Frontal cortex (tissue), 4 donors: ENCODE results near the gene MST1R. TPM values are rescaled to one million over a fixed set of nuclear protein-coding genes. Genes with fewer than 3 reads are reported as not detected.
A peak's percentile ranks its signal among the peaks of the same experiment; 100 is the strongest.

Experiments
- DNase-seq, 2 donors: peaks; one replicate each; pipeline ENCODE4 v3.0.0; 2012; ENCODE audit warnings: low spot score in 2 of 2
- FAIRE-seq: peaks from 2 replicates; lab custom pipeline; 2012; peaks lifted over from hg19 to GRCh38; lab: Jason Lieb, UNC
- small RNA-seq: library from RNA; depleted of rRNA; stranded (forward); fragments of <200 nt; gene quantifications from one replicate; pipeline ENCODE3, GENCODE V24; 2014
- total RNA-seq: library from RNA; depleted of rRNA; stranded (reverse); fragments of >200 nt; gene quantifications from one replicate; pipeline ENCODE4 v1.2.3, GENCODE V29; 2014
- donor health status: control.
- donor health status: control.
- donor health status: control.

MST1R gene
- total RNA-seq, 1 donor from 2014 or later: 0.41 TPM

DNA sequence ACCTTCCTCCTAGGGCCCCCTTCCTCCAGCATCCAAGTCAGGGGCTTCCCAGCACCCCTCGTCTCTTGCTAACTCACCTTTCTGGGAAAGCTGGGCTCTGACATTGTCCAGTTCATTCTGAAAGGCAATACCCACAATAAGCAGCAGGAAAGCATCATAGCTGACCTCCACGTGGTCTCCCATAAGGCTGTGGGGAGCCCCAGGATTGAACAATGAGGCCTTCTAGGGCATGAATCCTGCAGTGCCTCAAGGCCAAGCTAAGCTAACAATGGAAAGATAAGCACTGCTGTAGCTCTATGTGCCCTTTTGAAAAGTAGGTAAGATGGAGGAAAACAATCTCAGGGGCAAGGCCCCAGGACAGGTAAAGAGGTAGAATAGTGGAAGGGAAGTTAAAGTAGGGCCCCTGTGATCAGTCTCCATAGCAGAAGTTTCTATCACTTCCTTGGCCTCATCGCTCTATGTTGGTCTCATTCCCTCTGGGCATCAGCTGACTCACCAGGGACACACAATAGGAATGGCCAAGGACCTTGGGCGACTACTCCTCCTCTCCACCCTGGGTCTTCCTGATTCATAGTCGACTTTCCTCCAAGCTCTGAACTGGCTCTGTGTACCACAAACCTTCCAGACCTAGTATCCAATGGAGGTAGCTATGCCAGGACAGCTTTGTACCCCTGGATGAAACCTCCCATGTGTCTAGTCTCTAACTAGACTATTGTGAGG is 59.0 kb downstream of the MST1R start:
- FAIRE-seq (no peak), DNase-seq (no peak)

DNA sequence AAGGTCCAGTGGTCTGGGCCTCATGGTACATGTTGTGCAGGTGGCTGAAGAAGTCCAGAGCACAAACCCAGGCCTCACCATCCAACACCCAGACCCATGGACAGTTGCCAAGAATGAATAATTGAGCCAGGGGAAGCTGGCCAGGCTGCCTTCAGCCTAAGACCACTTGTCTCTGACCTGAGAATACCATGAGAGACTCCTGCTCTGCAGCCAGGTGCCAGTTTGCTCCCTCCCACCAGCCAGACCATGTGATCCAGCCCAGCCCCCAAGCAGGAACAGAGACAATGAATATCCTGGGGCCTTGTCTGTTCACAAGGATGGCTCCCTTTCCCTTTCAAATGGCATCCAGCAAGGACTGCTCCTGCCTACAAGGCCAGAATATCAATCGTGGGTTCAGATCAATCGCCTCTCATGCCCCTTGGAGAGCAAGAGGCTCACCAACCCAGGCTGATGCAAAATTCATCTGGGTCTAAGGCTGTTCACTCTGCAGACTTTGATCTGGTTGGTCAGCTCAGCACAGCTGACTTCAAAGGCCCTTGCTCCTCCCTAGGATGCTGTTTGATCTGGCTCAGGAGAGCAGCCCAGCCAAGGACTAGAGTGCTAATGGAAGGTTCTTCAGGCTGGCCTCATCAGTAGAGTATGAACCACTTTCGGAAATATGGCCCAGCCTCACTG is 60.7 kb downstream of the MST1R start:
- no peak for DNase-seq
- no peak for FAIRE-seq

DNA sequence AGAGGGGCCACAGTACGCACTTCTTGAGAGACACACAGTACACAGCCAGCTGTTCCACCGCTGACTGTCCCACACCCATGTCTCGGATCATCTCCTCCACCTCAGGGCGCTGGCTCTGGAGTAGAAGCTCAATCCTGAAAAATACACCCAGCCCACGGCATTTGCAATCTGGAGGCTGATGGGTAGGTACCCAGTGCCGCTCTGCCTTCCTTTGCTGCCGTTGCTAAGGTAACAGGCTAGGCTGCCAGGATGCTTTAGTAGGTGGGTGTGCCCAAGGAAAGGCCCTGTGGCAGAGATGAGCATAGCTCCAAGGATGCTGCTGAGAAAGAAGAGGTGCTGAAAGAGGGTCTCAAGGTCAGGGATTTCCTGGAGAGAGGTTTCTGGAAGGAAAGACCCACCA is 61.9 kb downstream of the MST1R start:
- FAIRE-seq (no peak), DNase-seq (no peak)

DNA sequence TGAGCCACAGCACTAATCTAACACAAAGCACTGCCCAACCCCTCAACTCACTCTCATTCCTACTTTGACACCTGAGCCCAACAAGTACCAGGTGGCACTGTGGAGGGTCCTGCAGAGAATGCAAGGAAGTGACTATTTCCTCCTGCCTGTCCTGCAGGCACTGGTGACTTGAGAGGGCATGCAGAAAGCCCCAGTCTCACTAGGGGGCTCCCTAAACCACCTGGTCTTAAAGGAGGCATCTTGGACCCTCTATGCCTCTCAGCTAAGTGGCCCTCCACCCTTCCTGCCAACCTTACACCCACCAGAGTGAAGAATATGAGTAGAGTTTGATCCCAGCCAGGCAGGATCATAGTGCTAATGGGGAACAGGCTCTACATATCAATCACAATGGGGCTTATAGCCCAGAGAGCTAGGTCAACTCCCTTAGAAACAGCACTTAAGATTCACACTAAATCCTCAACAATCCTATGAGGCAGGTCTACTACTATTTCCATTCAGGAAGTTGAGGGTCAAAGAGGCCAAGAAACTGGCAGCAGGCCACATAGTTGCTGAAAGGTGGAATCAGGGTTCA is 62.5 kb downstream of the MST1R start:
- DNase-seq (no peak), FAIRE-seq (no peak)

DNA sequence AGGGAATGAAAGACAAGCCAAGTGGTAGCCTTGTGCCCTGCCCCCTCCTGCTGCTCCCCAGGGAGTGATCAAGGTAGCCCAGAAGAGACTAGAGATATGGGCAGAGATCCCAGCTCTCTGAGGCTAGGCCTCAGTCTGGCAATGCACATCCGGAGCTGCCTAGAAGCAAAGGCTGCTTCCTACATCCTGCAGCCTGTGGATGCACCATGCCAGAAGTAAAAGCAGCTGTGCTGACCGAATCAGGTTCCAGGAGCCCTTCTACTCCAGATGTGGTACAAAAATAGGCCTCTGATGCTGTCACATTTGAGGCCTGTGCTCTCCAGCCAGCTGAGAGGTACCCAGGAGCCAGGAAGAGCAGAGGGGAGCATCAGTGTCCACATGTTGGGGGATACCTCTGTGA is 63.3 kb downstream of the MST1R start:
- FAIRE-seq (no peak), DNase-seq (no peak)

DNA sequence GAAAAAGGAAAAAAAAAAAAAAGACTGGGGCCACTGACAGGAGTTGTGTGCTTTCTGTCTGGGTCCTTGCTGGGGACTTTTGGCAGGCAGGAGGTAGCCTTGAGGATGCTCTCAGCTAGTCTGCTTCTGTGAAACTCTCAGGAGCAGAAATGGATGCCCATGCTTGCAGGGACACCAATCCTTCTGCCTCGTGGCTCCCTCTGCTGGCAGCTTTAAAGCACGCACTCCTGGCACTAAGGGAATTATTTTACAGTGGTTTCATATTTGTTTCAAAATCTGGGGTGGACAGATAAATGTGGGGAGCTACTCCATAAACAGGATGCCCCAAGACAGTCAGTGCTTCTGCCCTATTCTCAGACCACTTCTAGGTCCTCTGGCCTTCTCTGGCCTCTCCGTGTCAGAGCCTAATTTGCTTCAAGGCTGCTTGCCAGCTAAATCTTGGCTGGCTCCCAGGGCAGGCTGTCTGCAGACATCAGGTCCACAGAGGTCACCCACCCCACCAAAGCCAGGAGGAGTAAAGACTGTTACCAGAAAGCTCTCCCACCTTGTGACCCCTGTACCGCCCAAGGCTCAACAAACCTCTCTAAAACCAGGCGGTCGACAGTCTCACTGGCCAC is 64.4 kb downstream of the MST1R start:
- FAIRE-seq (no peak), DNase-seq (peak in 1 of 2 donors; percentile 68)

Small RNA genes lying within 50 kb of the gene (small RNA-seq; reads per million reads assigned to genes)
- gene RN7SL217P: not detected

Other genes with a start within 250 kb of the MST1R start
- 66.0 TPM for gene APEH, start 229.5 kb downstream of the MST1R start, total RNA-seq
- 6.9 TPM for gene MST1, start 214.4 kb downstream of the MST1R start, total RNA-seq
- 25.3 TPM for gene RNF123, start 214.3 kb downstream of the MST1R start, total RNA-seq
- not detected for gene AMIGO3, start 184.2 kb downstream of the MST1R start, total RNA-seq
- 9.4 TPM for gene GMPPB, start 179.9 kb downstream of the MST1R start, total RNA-seq
- 51.4 TPM for gene IP6K1, start 117.3 kb downstream of the MST1R start, total RNA-seq
- gene CDHR4, start 104.0 kb downstream of the MST1R start, total RNA-seq: not detected
- 14.3 TPM for gene INKA1, start 100.6 kb downstream of the MST1R start, total RNA-seq
- gene UBA7, start 89.9 kb downstream of the MST1R start, total RNA-seq: 1.6 TPM
- 2.0 TPM for gene TRAIP, start 47.3 kb downstream of the MST1R start, total RNA-seq
- gene CAMKV, start 34.0 kb downstream of the MST1R start, total RNA-seq: 180 TPM
- gene MON1A, start 25.9 kb upstream of the MST1R start, total RNA-seq: 14.7 TPM
- gene RBM6, start 36.3 kb upstream of the MST1R start, total RNA-seq: 79.5 TPM
- gene RBM5, start 185.0 kb upstream of the MST1R start, total RNA-seq: 199 TPM